K562 (cell line): Measurements from ENCODE around the gene UFSP1. TPM values are rescaled to one million over a fixed set of nuclear protein-coding genes. Genes with fewer than 3 reads are reported as not detected.

ENCODE experiments used
- BRD9 ChIP-seq: fragments of 450-650 bp; IDR thresholded peaks from 2 replicates; pipeline ENCODE4 v1.6.1; 2018; ENCODE audit warnings: low read depth; ENCODE audit not compliant: partially characterized antibody
- ELF4 ChIP-seq: fragments of 450-650 bp; formaldehyde crosslinking; IDR thresholded peaks from 2 replicates; pipeline ENCODE4 v1.4.0; 2022; ENCODE audit warnings: missing genetic modification characterization
- EP400 ChIP-seq: fragments of 450-650 bp; IDR thresholded peaks from 2 replicates; pipeline ENCODE4 v1.6.1; 2017; ENCODE audit warnings: antibody characterized with exemption, mild to moderate bottlenecking, moderate library complexity
- FIP1L1 ChIP-seq: fragments of 200-400 bp; formaldehyde crosslinking; IDR thresholded peaks from 2 replicates; pipeline ENCODE4 v1.6.1; 2018; ENCODE audit warnings: mild to moderate bottlenecking, low read depth, low read length; ENCODE audit not compliant: poor library complexity, severe bottlenecking
- HDAC2 ChIP-seq: fragments of 450-650 bp; IDR thresholded peaks from 2 replicates; pipeline ENCODE4 v1.6.1; 2016; ENCODE audit warnings: mild to moderate bottlenecking
- HMGN3 ChIP-seq: IDR thresholded peaks from 2 replicates; pipeline ENCODE4 v1.6.1; 2011; ENCODE audit warnings: borderline replicate concordance, low read depth, mild to moderate bottlenecking, mixed read lengths, low read length; ENCODE audit not compliant: insufficient read length; ENCODE audit errors: extremely low read depth
- LARP7 ChIP-seq: fragments of 450-650 bp; IDR thresholded peaks from 2 replicates; pipeline ENCODE4 v1.6.1; 2016
- MYC ChIP-seq, 2 experiments: fragments of 250-450 bp in 1 of 2; sonication (Bioruptor Pico) in 1 of 2; IDR thresholded peaks; 2 replicates each; pipeline versions ENCODE4 v1.5.1 to v1.6.1; 2012 to 2021; ENCODE audit warnings: low read depth in 2 of 2, borderline replicate concordance in 1 of 2, improper control_type of control experiment in 1 of 2, low read length in 1 of 2, mild to moderate bottlenecking in 1 of 2, moderate library complexity in 1 of 2
- PHF20 ChIP-seq: fragments of 450-650 bp; IDR thresholded peaks from 2 replicates; pipeline ENCODE4 v1.6.1; 2018; ENCODE audit not compliant: partially characterized antibody
- POLR2B ChIP-seq: fragments of 450-650 bp; IDR thresholded peaks from 2 replicates; pipeline ENCODE4 v1.6.1; 2018; ENCODE audit warnings: low read depth; ENCODE audit not compliant: partially characterized antibody
- RB1 ChIP-seq: fragments of 450-650 bp; IDR thresholded peaks from 2 replicates; pipeline ENCODE4 v1.6.1; 2017; ENCODE audit warnings: low read depth, mild to moderate bottlenecking
- RNF2 ChIP-seq: sonication (generic); IDR thresholded peaks from 2 replicates; pipeline ENCODE4 v1.6.1; 2016
- SAFB ChIP-seq: fragments of 200-400 bp; formaldehyde crosslinking; IDR thresholded peaks from 2 replicates; pipeline ENCODE4 v1.6.1; 2017; ENCODE audit warnings: low read depth, low read length, borderline replicate concordance
- SMC3 ChIP-seq: conservative IDR thresholded peaks from 2 replicates; pipeline ENCODE4 v1.6.1; 2011; ENCODE audit warnings: low read depth, low read length, improper control_type of control experiment; ENCODE audit not compliant: insufficient read depth
- SRSF1 ChIP-seq: fragments of 200-400 bp; formaldehyde crosslinking; IDR thresholded peaks from 2 replicates; pipeline ENCODE4 v1.6.1; 2017; ENCODE audit warnings: mild to moderate bottlenecking, low read depth, low read length, moderate library complexity
- TBL1XR1 ChIP-seq, 2 experiments: IDR thresholded peaks; 2 replicates each; pipeline ENCODE4 v1.6.1; 2012; ENCODE audit warnings: improper control_type of control experiment in 2 of 2, low read length in 2 of 2, mild to moderate bottlenecking in 1 of 2
- TBP ChIP-seq: optimal IDR thresholded peaks from 2 replicates; pipeline ENCODE3; 2011; ENCODE audit warnings: low read depth, low read length, improper control_type of control experiment
- USF1 ChIP-seq: sonication (generic); formaldehyde crosslinking; IDR thresholded peaks from 2 replicates; pipeline ENCODE4 v1.9.0; 2022; ENCODE audit warnings: mild to moderate bottlenecking, missing genetic modification reagents
- ZBTB7A ChIP-seq: IDR thresholded peaks from 2 replicates; pipeline ENCODE4 v1.6.1; 2011; ENCODE audit warnings: low read depth, mild to moderate bottlenecking, low read length, moderate library complexity, borderline replicate concordance; ENCODE audit not compliant: control insufficient read depth
- ZNF324 ChIP-seq: fragments of 250-450 bp; sonication (Bioruptor Pico); IDR thresholded peaks from 2 replicates; pipeline ENCODE4 v1.4.0; 2020; ENCODE audit warnings: mild to moderate bottlenecking
- ZNF431 ChIP-seq: sonication (generic); formaldehyde crosslinking; IDR thresholded peaks from 2 replicates; pipeline ENCODE4 v1.8.0; 2022; ENCODE audit warnings: mild to moderate bottlenecking, missing genetic modification reagents
- ZNF592 ChIP-seq: fragments of 450-650 bp; IDR thresholded peaks from 2 replicates; pipeline ENCODE4 v1.6.1; 2017; ENCODE audit warnings: antibody characterized with exemption, mild to moderate bottlenecking
- polyA plus RNA-seq, 8 experiments: library from polyadenylated mRNA; depleted of rRNA in 4 of 8; stranded (reverse) in 5 of 8; unstranded in 3 of 8; fragments of >200 nt; fragmentation: Nextera tagmentation in 2 of 8; fragmentation: Illumina TruSeq in 1 of 8; extraction: Ambion mirVana in 2 of 8; extraction: Trizol in 1 of 8; gene quantifications; 2 replicates each; pipeline versions ENCODE4 v1.2.1 to v1.2.3, GENCODE V29; 2011 to 2014; ENCODE audit warnings: inconsistent platforms in 1 of 8, missing spikeins in 1 of 8
- total RNA-seq, 7 experiments: library from RNA; depleted of rRNA in 6 of 7; stranded (reverse); fragments of >200 nt in 6 of 7; fragmentation: Illumina TruSeq in 2 of 7; extraction: Trizol in 2 of 7; gene quantifications; 2 replicates each; pipeline versions ENCODE4 v1.2.1 to v1.2.3, GENCODE V29; 2011 to 2021; ENCODE audit warnings: low replicate concordance in 1 of 7

The UFSP1 gene
- total and polyA plus RNA-seq, 9 of the 15 experiments (the other 6 are each of a cell fraction or from before 2014, with no cell fraction given): 0.50 to 18.8 (median 2.1) TPM

GRCh38 chr7:100896732-100897608, 7.5 kb upstream of the UFSP1 start (continued):
- 0 out of 4 replicates have a peak, but pooled peaks of 1 of the 2 experiments have one; percentile 62 for TF ChIP-seq TBL1XR1 (IDR thresholded peaks at IDR 0.05; ENCODE audit: low read length in 2 of 2)
- TF ChIP-seq USF1 (CRISPR knock-in tag): peak; percentile 37; the same call in 1 of the 2 replicates
- no peak for TF ChIP-seq ELF4 (CRISPR knock-in tag)
- peak; percentile 29 for TF ChIP-seq BRD9
- peak; percentile 38; the same call in 1 of the 2 replicates for TF ChIP-seq ZNF592
- TF ChIP-seq LARP7: no peak
- TF ChIP-seq ZNF324 (CRISPR knock-in tag): no peak
- peak; percentile 98 for TF ChIP-seq SAFB
- TF ChIP-seq PHF20: no peak
- TF ChIP-seq TBP: peak; percentile 3
- peak; percentile 83 for TF ChIP-seq ZBTB7A
- TF ChIP-seq MYC (IDR thresholded peaks at IDR 0.05; ENCODE audit: low read depth, low read length): peak; percentile 80
- 0 out of 2 replicates have a peak, but pooled peaks have one; percentile 23 for TF ChIP-seq MYC (CRISPR knock-in tag; IDR thresholded peaks at IDR 0.05; ENCODE audit: borderline replicate concordance, low read depth)
- TF ChIP-seq SMC3: peak; percentile 89
- peak; percentile 47 for TF ChIP-seq HMGN3
- no peak for TF ChIP-seq SRSF1
- peak; percentile 78 for TF ChIP-seq RB1
- TF ChIP-seq POLR2B: peak; percentile 13
- no peak for TF ChIP-seq RNF2
- peak; percentile 35 for TF ChIP-seq FIP1L1
- TF ChIP-seq ZNF431 (CRISPR knock-in tag): peak; percentile 16; the same call in 1 of the 2 replicates
- TF ChIP-seq HDAC2: 0 out of 2 replicates have a peak, but pooled peaks have one; percentile 15
- peak; percentile 72 for TF ChIP-seq EP400
